ENCODE results near the gene DKK3.
A peak's percentile ranks its signal among the peaks of the same experiment; 100 is the strongest.
"Not testable (repeated sequence)": the region's sequence is repeated elsewhere in the genome, so short reads cannot be mapped to it uniquely, and the experiment has no call there.

The DKK3 gene

GRCh38 chr11:12007769-12008737 is at the start of gene DKK3:
DKK3 (minus strand) TSS chr11:12008626; CDS start chr11:12008582, 44 bp downstream.
- peak; percentile 62 for DNase-seq

DNA sequence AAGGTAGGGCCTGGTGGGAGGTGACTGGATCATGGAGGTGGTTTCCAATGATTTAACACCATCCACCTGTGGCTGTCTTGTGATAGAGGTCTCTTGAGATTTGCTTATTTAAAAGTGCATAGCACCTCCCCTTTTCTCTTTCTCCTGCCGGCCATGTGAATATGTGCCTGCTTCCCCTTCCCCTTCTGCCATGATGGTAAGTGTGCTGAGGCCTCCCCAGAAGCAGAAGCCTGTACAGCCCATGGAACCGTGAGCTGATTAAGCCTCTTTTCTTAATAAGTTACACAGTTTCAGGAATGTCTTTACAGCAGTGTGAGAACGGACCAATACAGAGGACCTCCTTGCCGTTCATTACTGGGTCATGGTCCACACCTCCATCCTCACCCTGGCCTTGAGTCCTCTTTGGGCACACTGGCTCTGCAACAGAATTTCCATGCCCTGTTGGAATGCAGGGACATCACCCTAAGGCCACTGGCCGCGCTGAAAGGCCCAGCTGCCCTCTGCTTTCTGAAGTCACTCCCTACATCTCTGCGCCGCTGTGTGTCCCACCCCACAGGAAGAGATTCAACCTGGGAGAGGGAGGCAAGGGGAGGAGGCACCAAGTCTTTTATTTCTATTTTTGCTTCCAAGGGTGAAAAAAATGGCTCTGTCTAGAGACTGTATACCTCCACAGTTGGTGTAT is 49.0 kb upstream of the DKK3 start:
- no peak for DNase-seq

DNA sequence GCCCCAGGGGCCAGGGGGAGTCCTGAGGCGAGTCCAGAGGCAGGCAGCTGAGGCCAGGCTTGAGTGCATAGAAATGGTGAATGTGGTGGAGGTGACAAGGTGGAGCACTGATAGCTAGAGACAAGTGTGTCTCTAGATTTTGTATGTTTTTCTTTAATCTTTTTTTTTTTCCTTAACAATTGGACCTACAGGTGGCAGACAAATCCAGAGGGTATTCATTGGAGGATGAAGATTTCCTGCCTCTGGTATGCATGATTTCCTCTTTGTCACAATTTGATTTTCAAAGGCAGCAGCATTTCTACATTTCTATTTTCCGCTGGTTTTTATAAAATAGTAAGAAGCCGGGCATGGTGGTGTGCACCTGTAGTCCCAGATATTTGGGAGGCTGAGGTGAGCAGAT is 47.7 kb upstream of the DKK3 start:
- no peak for DNase-seq

GRCh38 chr11:12053606-12054361 is 45.4 kb upstream of the DKK3 start:
- no peak for DNase-seq

DNA sequence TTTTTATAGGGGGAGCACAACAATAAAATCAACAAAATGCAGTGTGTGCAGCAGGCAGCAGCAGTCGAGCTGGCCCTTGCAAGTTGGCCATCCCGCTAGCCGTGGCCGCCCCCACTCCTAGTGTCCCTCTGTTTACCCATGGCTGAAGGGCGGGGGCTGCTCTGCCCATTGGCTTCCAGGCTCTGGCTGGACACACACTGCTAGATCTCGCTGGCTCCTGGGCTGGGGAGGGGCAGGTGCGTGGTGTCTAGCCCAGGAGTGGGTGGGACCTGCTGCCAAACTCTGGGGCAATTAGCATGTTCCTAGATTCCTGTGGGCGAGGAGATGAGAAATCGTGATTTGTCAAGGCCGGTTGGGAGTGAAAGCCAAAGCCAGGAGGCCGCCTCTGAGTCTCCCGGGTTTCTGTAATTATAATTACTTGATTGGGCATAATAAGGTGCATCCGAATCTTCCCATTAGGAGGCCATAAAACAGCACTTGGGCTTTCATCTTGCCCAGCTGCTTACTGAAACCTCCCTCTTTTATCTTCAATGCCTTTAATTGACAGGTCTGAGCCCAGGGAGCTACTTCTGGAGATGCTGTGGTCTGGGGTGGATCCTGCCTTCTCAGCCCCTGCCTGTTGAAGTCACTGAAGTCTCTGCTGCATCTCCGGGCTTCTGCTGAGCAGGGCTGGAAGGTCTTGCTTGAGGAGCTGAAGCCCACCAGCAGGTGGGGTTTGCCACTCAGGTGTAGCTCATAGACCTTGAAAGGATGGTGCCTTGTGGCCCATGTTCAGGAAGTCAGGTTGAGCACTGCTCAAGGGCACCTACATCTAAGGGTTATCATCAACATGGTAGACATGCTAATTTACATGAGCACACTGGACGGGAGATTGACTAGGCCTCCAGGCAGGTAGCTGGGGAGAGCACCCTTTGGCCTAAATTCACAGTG is 44.5 kb upstream of the DKK3 start:
- peak; percentile 81 for DNase-seq

GRCh38 chr11:12051287-12051662 is 42.8 kb upstream of the DKK3 start:
- no peak for DNase-seq

DNA sequence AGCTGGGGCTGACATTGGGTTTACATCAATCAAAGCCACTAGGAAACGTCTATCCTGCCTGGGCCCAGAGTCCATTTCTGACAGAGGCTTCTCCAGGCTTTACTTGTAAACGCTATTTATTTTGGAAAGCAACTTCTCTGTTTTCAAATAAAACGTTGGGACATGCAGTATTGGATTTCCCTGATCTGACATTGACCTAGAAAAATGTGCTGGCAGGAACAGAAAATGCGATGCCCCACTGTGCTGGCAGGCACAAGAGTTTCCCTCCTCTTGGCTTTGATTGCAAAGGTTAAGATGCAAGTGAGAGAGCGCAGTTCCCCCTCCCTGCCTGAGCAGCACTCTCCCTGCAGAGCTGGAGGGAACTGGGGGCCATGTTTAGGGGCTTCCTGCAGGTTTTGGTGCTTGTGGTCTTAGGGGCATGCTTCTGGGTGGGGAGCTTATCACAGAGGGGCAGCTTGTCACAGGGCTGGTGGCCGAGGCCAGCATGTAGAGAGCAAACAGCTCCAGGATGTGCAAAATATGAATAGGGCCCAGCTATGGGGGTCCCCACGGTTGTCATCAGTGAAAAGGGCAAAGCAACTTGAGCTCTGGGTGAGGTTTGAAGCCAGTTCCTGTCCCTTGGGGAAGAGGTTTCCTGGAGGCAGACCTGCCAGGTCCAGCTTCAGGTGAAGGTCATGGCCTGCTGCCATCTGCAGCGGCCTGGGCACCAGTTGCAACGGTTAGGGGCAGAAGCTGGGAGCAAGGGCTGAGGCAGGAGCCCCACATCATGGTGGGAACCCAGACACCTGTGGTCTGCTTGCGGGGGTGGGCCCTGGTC is 42.3 kb upstream of the DKK3 start:
- DNase-seq: no peak

- DNase-seq: no peak
Observed at GRCh38 chr11:12048936-12049790, 40.7 kb upstream of the DKK3 start.

DNA sequence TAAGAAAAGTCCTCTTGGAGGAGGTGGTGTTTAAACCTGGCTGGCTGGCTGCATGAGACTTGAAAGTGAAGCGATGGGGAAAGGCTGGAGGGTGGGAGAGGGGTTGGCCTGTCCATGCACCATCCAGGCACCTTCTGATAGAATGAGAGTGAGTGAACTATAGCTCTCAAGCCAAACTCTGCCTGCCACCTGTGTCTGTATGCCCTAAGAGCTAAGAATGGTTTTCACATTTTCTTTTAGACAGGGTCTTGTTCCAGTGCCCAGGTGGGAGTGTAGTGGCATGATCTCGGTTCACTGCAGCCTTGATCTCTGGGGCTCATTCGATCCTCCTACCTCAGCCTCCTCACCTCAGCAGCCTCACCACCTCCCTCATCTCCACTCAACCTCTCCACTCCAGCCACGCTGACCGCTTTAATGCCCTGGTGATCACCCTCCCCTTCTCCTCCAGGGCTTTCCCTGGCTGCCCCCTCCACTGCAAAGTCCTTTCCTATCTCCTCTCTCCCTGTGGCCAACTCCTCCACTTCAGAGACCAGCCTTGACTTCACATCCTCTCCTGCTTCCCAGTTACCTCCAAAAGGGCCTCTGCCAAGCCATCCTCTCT is 38.3 kb upstream of the DKK3 start:
- DNase-seq: no peak

- no peak for DNase-seq
Observed at GRCh38 chr11:12045914-12046635, 37.6 kb upstream of the DKK3 start.

DNA sequence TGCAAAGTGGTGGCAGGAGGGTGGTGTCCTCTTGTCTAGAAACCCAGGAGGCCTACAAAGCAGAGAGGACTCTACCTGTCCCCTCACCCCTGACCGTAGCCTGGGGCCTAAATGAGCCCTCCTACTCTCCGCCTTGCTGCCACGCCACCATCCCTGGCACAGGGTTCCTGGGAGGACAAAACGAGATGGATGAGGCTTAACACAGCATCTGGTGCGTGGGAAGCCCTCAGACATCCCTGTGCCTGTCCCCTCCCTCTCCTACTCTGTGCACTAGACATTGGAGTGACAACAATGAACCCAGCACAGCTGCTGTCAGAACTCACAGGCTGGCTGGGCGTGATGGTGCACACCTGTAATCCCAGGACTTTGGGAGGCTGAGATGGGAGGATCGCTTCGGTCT is 36.4 kb upstream of the DKK3 start:
- no peak for DNase-seq

GRCh38 chr11:12043959-12044791 is 35.7 kb upstream of the DKK3 start:
- DNase-seq: peak; percentile 73

GRCh38 chr11:12043221-12043620 is 34.8 kb upstream of the DKK3 start:
- no peak for DNase-seq

DNA sequence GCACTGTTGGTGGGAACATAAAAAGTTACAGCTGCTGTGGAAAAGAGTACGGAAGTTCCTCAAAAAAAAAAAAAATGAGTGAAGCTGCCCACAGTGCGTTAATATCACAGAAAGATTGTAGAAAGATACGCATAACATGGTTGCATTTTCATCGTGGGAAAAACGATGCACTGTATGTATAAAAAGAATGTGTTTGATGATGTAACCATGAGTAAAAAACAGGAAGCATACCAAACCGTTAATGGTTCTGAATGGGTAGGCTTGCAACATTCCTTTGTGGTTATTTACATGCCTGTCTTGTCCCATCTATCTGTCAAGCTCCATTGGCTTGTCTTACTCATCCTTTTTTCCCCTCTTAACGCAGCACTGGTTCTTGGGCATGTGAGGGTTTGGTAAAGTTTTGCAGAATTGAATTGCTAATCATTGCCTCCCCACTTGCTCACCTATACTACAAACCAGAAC is 33.8 kb upstream of the DKK3 start:
- DNase-seq: no peak

DNA sequence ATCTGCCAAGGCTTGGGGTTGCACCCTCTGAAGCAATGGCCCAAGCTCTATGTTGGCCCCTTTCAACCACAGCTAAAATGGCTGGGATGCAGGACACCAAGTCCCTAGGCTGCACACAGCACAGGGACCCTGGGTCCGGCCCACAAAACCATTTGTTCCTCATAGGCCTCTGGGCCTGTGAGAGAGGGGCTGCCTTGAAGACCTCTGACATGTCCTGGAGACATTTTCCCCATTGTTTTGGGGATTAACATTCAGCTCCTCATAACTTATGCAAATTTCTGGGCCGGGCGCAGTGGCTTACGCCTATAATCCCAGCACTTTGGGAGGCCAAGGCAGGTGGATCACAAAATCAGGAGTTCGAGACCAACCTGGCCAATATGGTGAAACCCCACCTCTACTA is 32.3 kb upstream of the DKK3 start:
- not testable (repeated sequence) for DNase-seq

DNA sequence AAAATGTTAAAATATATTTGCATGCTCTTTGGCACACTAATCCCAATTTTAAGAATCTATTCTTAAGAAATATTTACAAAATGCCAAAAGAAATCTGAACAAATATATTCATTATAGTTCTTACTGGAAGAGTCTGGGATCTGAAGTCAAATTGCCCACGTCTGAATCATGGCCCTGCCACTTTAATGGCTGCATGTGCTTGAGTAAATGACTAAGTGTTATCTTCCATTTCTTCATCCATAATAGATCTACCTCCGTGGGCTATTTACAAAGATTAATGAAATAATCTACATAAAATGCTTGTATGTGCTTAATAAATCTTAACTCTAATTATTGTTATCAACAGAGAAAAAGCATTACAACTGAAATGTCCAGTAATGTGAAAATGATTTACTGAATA is 24.5 kb upstream of the DKK3 start:
- DNase-seq: no peak

- DNase-seq: no peak
Observed at GRCh38 chr11:12031856-12032544, 23.6 kb upstream of the DKK3 start.

Data from NCI-H1105 treated with DMSO at 0.1 percent for 48 hours (cell line).